GM23248 (cell line): Measurements from ENCODE around the gene GCKR.

Experiments used
- EZH2 ChIP-seq: fragments of 200-600 bp; sonication (generic); IDR thresholded peaks from 2 replicates; pipeline ENCODE4 v1.6.1; 2018; ENCODE audit warnings: antibody characterized with exemption, mild to moderate bottlenecking; ENCODE audit not compliant: insufficient read depth, poor library complexity, severe bottlenecking
- EZH2phosphoT487 ChIP-seq: fragments of 200-600 bp; sonication (generic); IDR thresholded peaks from 2 replicates; pipeline ENCODE4 v1.6.1; 2018; ENCODE audit warnings: antibody characterized with exemption, moderate library complexity, mild to moderate bottlenecking, low read depth; ENCODE audit not compliant: insufficient read depth

- TF ChIP-seq EZH2, result no peak
- TF ChIP-seq EZH2phosphoT487, result no peak
Measured at GRCh38 chr2:27497288-27497627, 619 bp downstream of the GCKR start.
